HG02642 (cell line): ENCODE data around the gene PPP1R2.
"Not testable (repeated sequence)": the region's sequence is repeated elsewhere in the genome, so short reads cannot be mapped to it uniquely, and the experiment has no call there.

Experiments used
- ATAC-seq: cut with Tn5 transposase; IDR thresholded peaks from one replicate; pipeline ENCODE4 v1.9.1; 2021; ENCODE audit warnings: mild to moderate bottlenecking; ENCODE audit not compliant: unreplicated experiment, poor library complexity

The PPP1R2 gene

GRCh38 chr3:195540511-195540910 is 2.6 kb downstream of the PPP1R2 start:
- ATAC-seq, result no peak

GRCh38 chr3:195540027-195540426 is 3.1 kb downstream of the PPP1R2 start:
- ATAC-seq, result no peak

- no peak for ATAC-seq
Measured at GRCh38 chr3:195539479-195539878, 3.6 kb downstream of the PPP1R2 start.

DNA sequence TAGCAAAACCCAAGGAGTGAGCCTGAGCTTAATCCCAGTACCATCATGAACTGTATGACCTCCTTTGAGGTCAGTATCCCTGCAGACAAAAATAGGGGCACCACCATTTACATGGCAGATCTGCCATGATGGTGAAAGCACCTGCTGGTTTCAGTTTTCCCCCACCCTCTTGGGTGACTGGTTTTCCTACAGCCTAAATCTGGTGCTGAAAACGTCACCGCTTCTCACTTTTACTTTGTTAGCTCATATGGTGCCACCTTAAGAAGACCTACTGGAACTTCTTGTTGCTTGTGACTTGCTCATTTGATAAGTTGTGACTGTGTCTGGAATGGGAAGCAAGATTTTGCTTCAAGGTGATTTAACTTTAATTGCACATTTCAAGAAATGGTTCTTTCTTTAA is 5.1 kb downstream of the PPP1R2 start:
- peak; percentile 64 for ATAC-seq

DNA sequence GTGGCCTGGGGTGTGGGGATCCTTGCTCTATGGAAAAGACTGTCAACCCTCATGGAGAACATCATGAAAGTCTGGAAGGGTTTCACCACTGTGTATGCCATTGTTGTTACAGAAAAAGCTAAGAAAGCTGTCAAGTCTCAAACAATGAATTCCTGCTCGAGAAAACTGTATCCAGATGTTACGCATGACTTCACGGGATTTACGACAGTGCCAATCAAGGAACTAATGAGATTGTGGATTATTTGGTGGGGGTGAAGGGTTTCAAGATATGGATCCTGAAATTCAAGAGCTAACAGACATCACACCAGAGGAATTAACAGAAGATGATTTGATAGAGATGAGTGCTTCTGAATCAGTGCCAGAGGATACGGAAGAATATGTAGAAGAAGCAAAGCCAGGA is 7.8 kb downstream of the PPP1R2 start:
- ATAC-seq, result no peak

GRCh38 chr3:195532834-195533233 is 10.3 kb downstream of the PPP1R2 start:
- no peak for ATAC-seq

- ATAC-seq, result no peak
Measured at GRCh38 chr3:195532345-195532744, 10.8 kb downstream of the PPP1R2 start.

GRCh38 chr3:195531683-195532082 is 11.4 kb downstream of the PPP1R2 start:
- ATAC-seq, result no peak

GRCh38 chr3:195526492-195526891 is 16.6 kb downstream of the PPP1R2 start:
- ATAC-seq, result no peak

DNA sequence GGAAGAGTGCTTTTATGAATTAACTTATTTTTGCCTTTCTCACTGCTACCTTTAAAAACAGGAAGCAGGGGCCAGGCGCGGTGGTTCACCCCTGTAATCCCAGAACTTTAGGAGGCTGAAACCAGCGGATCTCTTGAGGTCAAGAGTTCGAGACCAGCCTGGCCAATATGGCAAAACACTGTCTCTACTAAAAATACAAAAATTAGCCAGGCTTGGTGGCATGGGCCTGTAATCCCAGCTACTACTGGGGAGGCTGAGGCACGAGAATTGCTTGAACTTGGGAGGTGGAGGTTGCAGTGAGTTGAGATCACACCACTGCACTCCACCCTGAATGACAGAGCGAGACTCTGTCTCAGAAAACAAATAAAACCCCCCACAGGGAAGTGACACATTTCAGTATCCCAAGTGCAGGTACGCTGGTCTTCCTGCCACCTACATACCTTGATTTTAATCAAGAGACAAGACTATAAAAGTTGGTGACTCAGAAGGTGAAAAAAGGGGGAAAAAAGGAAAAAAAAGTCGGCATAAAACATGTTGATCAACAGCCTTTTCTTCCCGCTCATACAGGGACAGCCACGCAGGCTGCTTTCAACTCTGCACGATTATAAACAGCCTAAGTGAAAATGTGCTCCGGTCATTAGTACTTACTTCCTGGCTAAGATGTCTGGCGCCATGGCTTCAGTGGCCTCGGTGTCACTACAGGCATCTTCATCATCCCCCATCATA is 18.8 kb downstream of the PPP1R2 start:
- ATAC-seq, result no peak

DNA sequence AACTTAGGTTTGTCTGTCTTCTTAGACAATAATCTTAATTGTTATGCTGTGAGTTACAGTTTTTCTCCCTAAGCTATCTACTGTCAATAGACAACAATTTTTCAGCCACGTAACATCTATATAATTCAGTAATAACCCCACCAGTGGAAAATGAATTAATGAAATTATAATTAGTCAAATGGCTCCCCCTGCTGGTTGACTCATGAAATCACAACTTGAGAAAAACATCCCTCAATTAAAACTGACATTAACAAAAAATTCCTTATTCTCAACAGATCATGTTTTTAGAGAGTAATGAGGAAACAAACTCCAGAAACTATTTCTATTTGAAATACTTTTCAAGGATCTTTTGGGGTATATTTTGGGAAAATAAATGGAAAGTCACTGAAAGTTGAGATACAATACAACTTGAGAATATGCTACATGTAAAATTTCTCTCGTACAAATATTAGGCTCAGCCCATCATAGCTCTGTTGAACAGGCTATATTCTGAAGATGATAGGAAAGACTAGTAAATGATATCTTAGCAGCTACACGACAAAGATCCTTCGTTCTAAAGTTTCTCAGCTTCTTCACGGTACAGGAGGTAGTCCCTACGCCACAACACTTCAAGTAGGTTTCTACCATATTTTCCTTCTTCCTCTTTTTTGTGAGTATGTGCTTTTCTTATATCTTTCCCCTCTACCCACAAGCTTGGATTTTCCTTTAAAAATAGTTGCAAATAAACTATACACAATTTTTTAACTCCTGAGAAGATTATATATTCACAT is 20.7 kb downstream of the PPP1R2 start:
- no peak for ATAC-seq

DNA sequence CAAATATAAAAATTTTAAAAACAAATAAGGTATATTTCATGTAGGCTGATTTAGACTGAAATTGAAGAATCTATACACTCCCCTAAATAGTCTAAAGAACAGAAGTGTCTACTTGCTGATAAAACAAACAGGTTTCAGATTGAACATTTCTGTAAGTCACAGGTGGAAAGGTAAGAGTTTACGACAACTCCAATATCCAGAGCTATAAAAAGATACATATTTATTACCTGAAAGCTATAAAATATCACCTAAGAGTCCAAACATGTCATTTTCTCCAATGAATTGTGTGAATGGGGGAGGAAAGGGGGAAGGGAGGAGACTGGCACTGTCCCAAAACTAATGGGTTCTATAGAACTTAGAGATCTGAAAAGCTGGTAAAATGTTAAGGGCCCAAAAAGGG is 26.1 kb downstream of the PPP1R2 start:
- no peak for ATAC-seq

- not testable (repeated sequence) for ATAC-seq
Measured at GRCh38 chr3:195514610-195515235, 28.4 kb downstream of the PPP1R2 start.

- no peak for ATAC-seq
Measured at GRCh38 chr3:195512798-195513345, 30.3 kb downstream of the PPP1R2 start.

DNA sequence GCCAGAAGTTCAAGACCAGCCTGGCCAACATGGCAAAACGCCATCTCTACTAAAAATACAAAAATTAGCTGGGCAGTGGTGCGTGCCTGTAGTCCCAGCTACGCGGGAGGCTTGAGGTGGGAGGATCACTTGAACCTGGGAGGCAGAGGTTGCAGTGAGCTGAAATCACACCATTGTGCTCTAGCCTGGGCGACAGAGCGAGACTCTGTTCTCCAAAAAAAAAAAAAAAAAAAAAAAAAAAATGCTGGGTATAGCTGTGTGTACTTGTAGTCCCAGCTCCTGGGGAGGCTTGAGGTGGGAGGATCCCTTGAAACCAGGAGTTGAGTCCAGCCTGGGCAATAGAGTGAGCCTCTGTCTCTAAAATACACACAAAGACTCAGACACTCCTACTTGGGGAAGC is 32.0 kb downstream of the PPP1R2 start:
- no peak for ATAC-seq

GRCh38 chr3:195508185-195508584 is 34.9 kb downstream of the PPP1R2 start:
- no peak for ATAC-seq

DNA sequence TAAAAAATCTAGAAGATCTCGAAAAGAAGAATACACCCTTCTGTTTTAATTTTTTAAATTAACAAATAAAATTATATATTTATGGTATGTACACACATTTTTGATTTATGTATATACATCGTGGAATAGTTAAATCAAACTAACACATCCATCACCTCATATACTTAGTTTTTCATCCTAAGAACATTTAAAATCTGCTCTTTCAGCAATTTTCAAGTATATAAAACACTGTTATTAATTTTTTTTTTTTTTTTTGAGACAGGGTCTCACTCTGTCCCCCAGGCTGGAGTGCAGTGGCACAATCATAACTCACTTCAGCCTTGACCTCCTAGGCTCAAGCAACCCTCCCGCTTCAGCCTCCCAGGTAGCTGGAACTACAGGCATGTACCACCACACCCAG is 67.5 kb downstream of the PPP1R2 start:
- ATAC-seq, result no peak

- not testable (repeated sequence) for ATAC-seq
Measured at GRCh38 chr3:195475116-195475515, 68.0 kb downstream of the PPP1R2 start.

DNA sequence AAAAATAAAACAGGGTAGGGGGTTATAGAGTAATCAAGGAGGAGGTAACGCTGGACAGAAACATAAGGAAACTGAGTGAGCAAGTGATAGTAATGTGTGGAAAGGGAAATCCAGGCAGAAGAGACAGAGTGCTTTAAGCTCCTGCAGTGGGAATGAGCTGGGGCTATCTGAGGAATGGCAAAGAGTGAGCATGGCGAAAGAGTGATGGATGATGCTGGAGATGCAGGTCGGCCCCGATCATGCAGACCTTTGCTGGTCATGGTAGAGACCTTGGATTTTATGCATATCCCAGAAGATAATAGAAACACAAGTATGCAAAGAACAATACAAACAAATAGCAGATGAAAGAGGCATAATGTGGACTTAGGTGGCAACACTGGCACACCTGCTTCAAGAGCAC is 74.3 kb downstream of the PPP1R2 start:
- ATAC-seq, result no peak

GRCh38 chr3:195468391-195468776 is 74.7 kb downstream of the PPP1R2 start:
- ATAC-seq, result no peak
